Small intestine (tissue), 7 donors: ENCODE data around the gene METTL26. TPM values are rescaled to one million over a fixed set of nuclear protein-coding genes. Genes with fewer than 3 reads are reported as not detected.

Experiments used
- DNase-seq, 2 donors: peaks; one replicate each; pipeline versions ENCODE4 v3.0.0 to v3.0.0-alpha.2; 2013
- FAIRE-seq: peaks from 2 replicates; lab custom pipeline; 2012; peaks lifted over from hg19 to GRCh38; lab: Jason Lieb, UNC
- H3K27ac ChIP-seq, 3 donors: one replicate each; pipeline ENCODE4 v1.5.1; 2013; ENCODE audit warnings: low read length in 2 of 3, mild to moderate bottlenecking in 2 of 3, control low read depth in 1 of 3, inconsistent platforms in 1 of 3, low read depth in 1 of 3, moderate library complexity in 1 of 3
- H3K27me3 ChIP-seq, 3 donors: one replicate each; pipeline ENCODE4 v1.6.1; 2013; ENCODE audit warnings: low read length in 3 of 3, inconsistent platforms in 1 of 3; ENCODE audit not compliant: control insufficient read depth in 3 of 3, insufficient read depth in 3 of 3
- H3K36me3 ChIP-seq, 3 donors: one replicate each; pipeline ENCODE4 v1.6.1; 2013; ENCODE audit warnings: low read length in 3 of 3, inconsistent platforms in 1 of 3, low read depth in 1 of 3, mild to moderate bottlenecking in 1 of 3, moderate library complexity in 1 of 3; ENCODE audit not compliant: control insufficient read depth in 3 of 3, insufficient read depth in 2 of 3
- H3K4me1 ChIP-seq, 3 donors: one replicate each; pipeline ENCODE4 v1.6.1; 2013; ENCODE audit warnings: low read length in 2 of 3, inconsistent platforms in 1 of 3, low read depth in 1 of 3, mild to moderate bottlenecking in 1 of 3, moderate library complexity in 1 of 3; ENCODE audit not compliant: control insufficient read depth in 3 of 3, insufficient read depth in 2 of 3
- H3K4me3 ChIP-seq, 3 donors: one replicate each; pipeline ENCODE4 v1.5.1; 2013; ENCODE audit warnings: low read length in 3 of 3, control low read depth in 1 of 3, inconsistent platforms in 1 of 3, low read depth in 1 of 3, mild to moderate bottlenecking in 1 of 3, moderate library complexity in 1 of 3
- H3K9me3 ChIP-seq, 2 donors: one replicate each; pipeline ENCODE4 v1.6.1; 2013; ENCODE audit warnings: low read depth in 1 of 2, low read length in 1 of 2; ENCODE audit not compliant: control insufficient read depth in 2 of 2, insufficient read depth in 1 of 2
- WGBS, 3 donors: extraction: QIAGEN DNeasy Blood & Tissue Kit; methylation state at CpG; one replicate each; pipeline ENCODE4 v1.1.7; 2013; 5-methylcytosine and 5-hydroxymethylcytosine counted together
- polyA plus RNA-seq, 4 donors: library from polyadenylated mRNA; stranded (reverse) in 3 of 4; unstranded in 1 of 4; fragments of 200-250 nt in 3 of 4; fragments of 120-200 nt in 1 of 4; gene quantifications; one replicate each; pipeline versions ENCODE4 v1.2.1 to v1.2.3, GENCODE V29; 2013
- donor health status: healthy with polysubstance abuse.
- donor health status: control.
- donor health status: control.
- donor health status: Bipolar disorder and iron deficiency.
- donor health status: healthy.

The METTL26 gene
- polyA plus RNA-seq, 4 donors: 54.4 to 135 (median 113) TPM

DNA sequence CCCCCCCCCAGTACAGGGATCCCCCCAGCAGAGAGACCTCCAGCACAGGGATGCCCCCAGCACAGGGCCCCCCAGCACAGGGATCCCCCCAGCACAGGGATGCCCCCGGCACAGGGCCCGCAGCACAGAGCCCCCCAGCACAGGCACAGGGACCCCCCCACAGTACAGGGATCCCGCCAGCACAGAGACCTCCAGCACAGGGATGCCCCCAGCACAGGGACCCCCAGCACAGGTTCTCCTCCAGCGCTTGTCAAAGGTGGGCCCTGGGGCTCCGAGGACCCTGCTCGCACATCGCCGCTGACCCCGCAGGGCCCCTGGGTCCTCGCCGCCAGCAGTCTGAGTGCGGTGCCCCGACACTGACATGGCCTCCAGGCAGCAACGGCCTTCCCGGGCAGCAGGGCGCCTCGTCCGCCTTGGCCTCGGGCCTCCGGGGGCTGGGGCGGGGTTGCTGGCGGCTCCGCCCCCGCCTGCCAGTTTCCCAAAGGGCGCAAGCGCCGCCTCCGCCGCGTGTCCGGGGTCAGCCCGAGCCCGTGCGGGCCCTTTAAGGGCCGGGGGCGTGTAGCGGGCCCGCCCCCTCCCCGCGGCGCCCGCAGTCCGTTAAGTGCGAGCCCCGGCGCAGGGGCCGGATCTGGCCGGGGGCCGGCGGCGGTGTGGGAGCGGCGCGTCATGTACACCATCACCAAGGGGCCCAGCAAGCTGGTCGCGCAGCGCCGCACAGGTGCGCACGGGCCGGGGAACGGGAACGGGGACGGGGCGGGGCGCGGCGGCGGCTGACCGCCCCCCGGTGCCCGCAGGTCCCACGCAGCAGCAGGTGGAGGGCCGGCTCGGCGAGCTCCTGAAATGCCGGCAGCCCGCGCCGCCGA is 5.5 kb upstream of the METTL26 start, which contains the start of gene MCRIP2:
MCRIP2 (plus strand) TSS at position 503 of the 863 bp plus-strand sequence; CDS start at position 667, 164 bp downstream.
- Histone ChIP-seq H3K27me3 (no peaks in the 10 kb centered on the region), H3K4me1 (peaks cover 0 to 52% (median 5%) of the 10 kb centered on the region in 3 donors), H3K4me3 (peak within 1 kb of the TSS; percentile 69 to 97 (median 94)), H3K9me3 (no peaks in the 10 kb centered on the region), H3K36me3 (peaks cover 0 to 38% (median 0%) of the 10 kb centered on the region in 3 donors), H3K27ac (peak within 1 kb of the TSS; percentile 88 to 91 (median 91))
- WGBS, 3 donors: 1 to 3% (median 1%) methylated on average over 60 to 81 of the region's 81 CpGs
- DNase-seq (peak; percentile 87 to 94), FAIRE-seq (no peak)

GRCh38 chr16:640614-641013 is 4.5 kb upstream of the METTL26 start:
- DNase-seq: no peak
- Histone ChIP-seq H3K27me3 (no peaks in the 10 kb centered on the region), H3K36me3 (peaks cover 0 to 29% (median 0%) of the 10 kb centered on the region in 3 donors), H3K27ac (peak overlapping the region in 1 of 3 donors; percentile 89), H3K4me3 (peak overlapping the region in 2 of 3 donors; percentile 69 to 97), H3K4me1 (peaks cover 0 to 44% (median 4%) of the 10 kb centered on the region in 3 donors), H3K9me3 (no peaks in the 10 kb centered on the region)
- 80 to 93% (median 88%) methylated on average over 4 to 5 of the region's 5 CpGs for WGBS, 3 donors
- no peak for FAIRE-seq

GRCh38 chr16:638836-639235 is 2.7 kb upstream of the METTL26 start:
- H3K27me3 ChIP-seq: no peaks in the 10 kb centered on the region
- H3K4me1 ChIP-seq: peaks cover 0 to 40% (median 0%) of the 10 kb centered on the region in 3 donors
- no peak overlapping the region for H3K4me3 ChIP-seq
- H3K9me3 ChIP-seq: no peaks in the 10 kb centered on the region
- DNase-seq (no peak), FAIRE-seq (no peak)
- H3K36me3 ChIP-seq: peaks cover 0 to 23% (median 0%) of the 10 kb centered on the region in 3 donors
- 83 to 85% (median 85%) methylated on average over 9 of the region's 9 CpGs for WGBS, 3 donors
- no peak overlapping the region for H3K27ac ChIP-seq

DNA sequence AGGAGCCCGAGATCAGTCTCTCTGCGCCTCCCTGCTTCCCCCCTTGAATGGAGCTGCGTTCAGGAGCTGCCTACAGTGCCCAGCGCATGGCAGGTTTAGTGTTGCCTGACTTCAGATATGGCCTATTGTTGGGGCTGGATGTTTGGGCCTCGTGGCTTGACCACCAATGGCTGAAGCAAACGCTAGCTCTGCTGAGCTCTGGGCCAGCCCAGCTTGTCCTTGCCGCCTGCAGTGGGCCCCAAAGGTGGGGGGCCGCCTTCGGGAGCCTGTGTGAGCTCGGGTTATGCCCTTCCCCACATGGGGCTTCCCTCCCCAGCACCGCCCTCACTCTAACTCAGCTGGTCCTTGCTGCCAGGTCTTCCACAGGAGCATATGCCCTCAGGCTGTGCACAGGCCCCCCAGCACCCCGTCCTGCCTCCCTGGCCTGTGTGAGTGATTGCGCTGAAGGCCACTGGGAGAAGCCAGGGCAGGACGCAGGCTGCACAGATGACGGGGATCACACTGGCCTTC is 2.0 kb upstream of the METTL26 start:
- Histone ChIP-seq H3K36me3 (peaks cover 0 to 20% (median 0%) of the 10 kb centered on the region in 3 donors), H3K4me3 (no peak overlapping the region), H3K4me1 (peaks cover 0 to 37% (median 0%) of the 10 kb centered on the region in 3 donors), H3K27ac (no peak overlapping the region), H3K27me3 (no peaks in the 10 kb centered on the region), H3K9me3 (no peaks in the 10 kb centered on the region)
- DNase-seq (no peak), FAIRE-seq (no peak)
- WGBS, 3 donors: 83 to 88% (median 86%) methylated on average over 13 to 15 of the region's 15 CpGs

DNA sequence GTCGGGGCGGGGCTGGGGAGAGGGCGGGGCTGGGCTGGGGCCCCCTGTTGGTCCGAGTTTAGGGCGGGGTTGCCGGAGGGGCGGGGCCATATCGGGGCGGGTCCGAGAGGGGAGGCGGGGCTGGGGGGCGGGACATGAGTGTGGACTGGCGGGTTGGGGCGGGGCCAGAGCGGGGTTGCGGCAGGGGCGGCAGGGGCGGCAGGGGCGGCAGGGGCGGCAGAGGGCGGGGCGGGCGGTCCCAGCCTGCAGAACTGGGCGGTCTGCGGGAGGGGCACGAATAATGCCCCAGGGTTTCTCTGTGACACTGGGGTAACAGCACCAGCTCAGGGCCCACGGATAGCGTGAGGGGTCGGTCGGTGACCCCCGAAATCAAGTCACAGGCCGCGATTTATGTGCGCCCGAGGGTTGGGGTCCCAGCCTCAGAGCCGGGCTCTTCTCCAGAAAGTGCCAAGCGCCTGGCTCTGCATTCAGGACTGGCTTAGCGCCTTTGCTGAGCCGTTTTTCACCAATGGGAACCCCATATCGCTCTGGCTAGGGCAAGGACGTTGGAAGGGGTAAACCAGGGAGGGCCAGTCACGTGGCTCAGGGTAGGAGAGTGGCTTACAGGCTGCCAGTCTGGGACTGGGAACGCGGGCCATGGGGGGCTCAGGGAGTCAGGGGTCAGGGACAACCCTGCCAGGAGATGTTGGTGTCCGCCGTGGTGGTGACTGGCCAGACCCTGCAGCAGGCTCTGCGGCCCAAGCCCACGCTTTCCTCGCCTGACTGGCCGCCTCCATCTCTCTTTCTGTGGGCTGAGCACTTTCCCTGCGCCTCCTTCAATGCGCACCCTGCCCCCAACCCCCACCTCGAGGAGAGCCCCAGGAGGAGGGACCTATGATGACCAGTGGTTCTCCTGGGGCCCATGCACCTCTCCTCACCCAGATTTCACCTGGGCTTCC is 1.2 kb upstream of the METTL26 start:
- Histone ChIP-seq H3K27ac (peak overlapping the region in 2 of 3 donors; percentile 96 to 98), H3K4me3 (peak overlapping the region; percentile 29 to 74 (median 72)), H3K9me3 (no peaks in the 10 kb centered on the region), H3K27me3 (no peaks in the 10 kb centered on the region), H3K36me3 (peaks cover 0 to 21% (median 0%) of the 10 kb centered on the region in 3 donors), H3K4me1 (peaks cover 0 to 30% (median 0%) of the 10 kb centered on the region in 3 donors)
- DNase-seq (peak; percentile 50 to 89), FAIRE-seq (no peak)
- WGBS, 3 donors: 14 to 16% (median 15%) methylated on average over 32 to 53 of the region's 53 CpGs

- Histone ChIP-seq H3K9me3 (no peaks in the 10 kb centered on the region), H3K27me3 (no peaks in the 10 kb centered on the region), H3K4me1 (peaks cover 0 to 33% (median 3%) of the 10 kb centered on the region in 3 donors), H3K27ac (peak overlapping the region; percentile 52 to 98 (median 96)), H3K36me3 (peaks cover 0 to 22% (median 0%) of the 10 kb centered on the region in 3 donors), H3K4me3 (peak overlapping the region; percentile 51 to 74 (median 72))
- FAIRE-seq (no peak), DNase-seq (peak in 1 of 2 donors; percentile 38)
- 2 to 4% (median 2%) methylated on average over 39 to 55 of the region's 55 CpGs for WGBS, 3 donors
Measured at GRCh38 chr16:635573-636205, 416 bp downstream of the METTL26 start.

- no peak overlapping the region for H3K27ac ChIP-seq
- no peaks in the 10 kb centered on the region for H3K9me3 ChIP-seq
- H3K36me3 ChIP-seq: peaks cover 0 to 24% (median 0%) of the 10 kb centered on the region in 3 donors
- DNase-seq (no peak), FAIRE-seq (no peak)
- WGBS, 3 donors: 84 to 91% (median 89%) methylated on average over 6 to 7 of the region's 7 CpGs
- H3K27me3 ChIP-seq: no peaks in the 10 kb centered on the region
- H3K4me3 ChIP-seq: peak overlapping the region in 1 of 3 donors; percentile 72
- peaks cover 0 to 35% (median 3%) of the 10 kb centered on the region in 3 donors for H3K4me1 ChIP-seq
Measured at GRCh38 chr16:634996-635395, 1.1 kb downstream of the METTL26 start.
